Nephron (organoid): ENCODE data around the gene IL20RB.
A peak's percentile ranks its signal among the peaks of the same experiment; 100 is the strongest.
"Not testable (repeated sequence)": the region's sequence is repeated elsewhere in the genome, so short reads cannot be mapped to it uniquely, and the experiment has no call there.

Experiments used
- H3K27ac Mint-ChIP-seq, 3 experiments: 2 replicates each; pipeline ENCODE4 v1.8.0; 2020; ENCODE audit warnings: mixed read lengths in 3 of 3, mild to moderate bottlenecking in 2 of 3, moderate library complexity in 1 of 3
- H3K27me3 Mint-ChIP-seq: 2 replicates; pipeline ENCODE4 v1.8.0; 2021; ENCODE audit warnings: low read depth, mild to moderate bottlenecking, moderate library complexity, mixed read lengths
- H3K36me3 Mint-ChIP-seq: 2 replicates; pipeline ENCODE4 v1.8.0; 2020; ENCODE audit warnings: low read depth, mixed read lengths
- H3K4me1 Mint-ChIP-seq: 2 replicates; pipeline ENCODE4 v1.8.0; 2020; ENCODE audit warnings: mixed read lengths
- H3K4me3 Mint-ChIP-seq, 3 experiments: 2 replicates each; pipeline ENCODE4 v1.8.0; 2020; ENCODE audit warnings: mild to moderate bottlenecking in 3 of 3, mixed read lengths in 3 of 3, moderate library complexity in 2 of 3
- H3K9me3 Mint-ChIP-seq: 2 replicates; pipeline ENCODE4 v1.8.0; 2020; ENCODE audit warnings: mixed read lengths
- CTCF ChIP-seq, 3 experiments: fragments of 200-600 bp; sonication (generic); IDR thresholded peaks; one replicate each; pipeline ENCODE4 v1.5.0; 2021; ENCODE audit warnings: antibody characterized with exemption in 3 of 3; ENCODE audit not compliant: unreplicated experiment in 3 of 3

IL20RB gene

GRCh38 chr3:136979684-136980083, 21.9 kb downstream of the IL20RB start:
- TF ChIP-seq CTCF (IDR thresholded peaks at IDR 0.05; ENCODE audit: unreplicated experiment in 3 of 3): no peak
- Mint-ChIP-seq H3K4me3 (no peak overlapping the region), H3K27ac (no peak overlapping the region), H3K9me3 (peaks cover 9% of the 10 kb centered on the region), H3K27me3 (no peaks in the 10 kb centered on the region), H3K36me3 (peaks cover 4% of the 10 kb centered on the region), H3K4me1 (peaks cover 4% of the 10 kb centered on the region)

- H3K9me3 Mint-ChIP-seq: peaks cover 4% of the 10 kb centered on the region
- H3K4me1 Mint-ChIP-seq: peaks cover 8% of the 10 kb centered on the region
- H3K36me3 Mint-ChIP-seq: peaks cover 6% of the 10 kb centered on the region
- no peak overlapping the region for H3K4me3 Mint-ChIP-seq
- no peaks in the 10 kb centered on the region for H3K27me3 Mint-ChIP-seq
- no peak overlapping the region for H3K27ac Mint-ChIP-seq
- no peak for TF ChIP-seq CTCF (IDR thresholded peaks at IDR 0.05; ENCODE audit: unreplicated experiment in 3 of 3)
Observed at GRCh38 chr3:136982033-136982432, 24.2 kb downstream of the IL20RB start.

- peak overlapping the region in 1 of 3 experiments; percentile 10 for H3K27ac Mint-ChIP-seq
- no peak for TF ChIP-seq CTCF (IDR thresholded peaks at IDR 0.05; ENCODE audit: unreplicated experiment in 3 of 3)
- H3K36me3 Mint-ChIP-seq: peaks cover 8% of the 10 kb centered on the region
- no peak overlapping the region for H3K4me3 Mint-ChIP-seq
- H3K4me1 Mint-ChIP-seq: peaks cover 8% of the 10 kb centered on the region
- H3K27me3 Mint-ChIP-seq: no peaks in the 10 kb centered on the region
- H3K9me3 Mint-ChIP-seq: peaks cover 6% of the 10 kb centered on the region
Observed at GRCh38 chr3:136982520-136983138, 24.8 kb downstream of the IL20RB start.

GRCh38 chr3:136984837-136985236, 27.1 kb downstream of the IL20RB start:
- peaks cover 8% of the 10 kb centered on the region for H3K36me3 Mint-ChIP-seq
- peaks cover 6% of the 10 kb centered on the region for H3K9me3 Mint-ChIP-seq
- no peak overlapping the region for H3K4me3 Mint-ChIP-seq
- no peak overlapping the region for H3K27ac Mint-ChIP-seq
- no peaks in the 10 kb centered on the region for H3K27me3 Mint-ChIP-seq
- no peak for TF ChIP-seq CTCF (IDR thresholded peaks at IDR 0.05; ENCODE audit: unreplicated experiment in 3 of 3)
- H3K4me1 Mint-ChIP-seq: peaks cover 8% of the 10 kb centered on the region

- H3K27ac Mint-ChIP-seq, H3K36me3 Mint-ChIP-seq: not testable (repeated sequence)
Observed at GRCh38 chr3:136987398-136987980, 29.7 kb downstream of the IL20RB start.

GRCh38 chr3:136988651-136989050, 30.9 kb downstream of the IL20RB start:
- H3K27me3 Mint-ChIP-seq: no peaks in the 10 kb centered on the region
- H3K36me3 Mint-ChIP-seq: peaks cover 8% of the 10 kb centered on the region
- peaks cover 6% of the 10 kb centered on the region for H3K9me3 Mint-ChIP-seq

More at GRCh38 chr3:136987398-136987980, 29.7 kb downstream of the IL20RB start:
- H3K9me3 Mint-ChIP-seq, H3K27me3 Mint-ChIP-seq, H3K4me1 Mint-ChIP-seq, H3K4me3 Mint-ChIP-seq: not testable (repeated sequence)

More at GRCh38 chr3:136988651-136989050, 30.9 kb downstream of the IL20RB start:
- no peak overlapping the region for H3K4me3 Mint-ChIP-seq
- H3K27ac Mint-ChIP-seq: no peak overlapping the region
- TF ChIP-seq CTCF (IDR thresholded peaks at IDR 0.05; ENCODE audit: unreplicated experiment in 3 of 3): no peak
- peaks cover 8% of the 10 kb centered on the region for H3K4me1 Mint-ChIP-seq
